ENCODE measurements around the gene SEH1L.

DNA sequence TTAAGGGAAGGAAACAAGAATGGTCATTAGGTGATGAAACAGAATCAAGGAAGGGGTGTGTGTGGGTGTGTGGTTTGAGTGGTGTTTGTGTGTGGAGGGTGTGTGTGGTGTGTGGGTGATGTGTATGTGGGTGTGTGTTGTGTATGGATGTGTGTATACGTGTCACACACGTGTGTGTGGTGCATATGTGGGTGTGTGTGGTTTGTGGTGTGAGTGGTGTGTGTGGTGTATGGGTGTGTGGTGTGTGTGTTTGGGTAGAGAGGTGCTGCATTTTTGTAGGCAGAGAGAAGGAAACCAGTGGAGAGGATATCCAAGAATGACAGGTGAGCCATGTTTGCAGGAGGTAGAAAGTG lies 42.3 kb downstream of the SEH1L start:
- TF ChIP-seq POLR2A (IDR thresholded peaks at IDR 0.05) (no peak), CTCF (IDR thresholded peaks at IDR 0.05) (no peak)

Data from esophagus squamous epithelium (tissue), 4 donors.